ENCODE results near the gene TOP2B.

Gene TOP2B, protein sequence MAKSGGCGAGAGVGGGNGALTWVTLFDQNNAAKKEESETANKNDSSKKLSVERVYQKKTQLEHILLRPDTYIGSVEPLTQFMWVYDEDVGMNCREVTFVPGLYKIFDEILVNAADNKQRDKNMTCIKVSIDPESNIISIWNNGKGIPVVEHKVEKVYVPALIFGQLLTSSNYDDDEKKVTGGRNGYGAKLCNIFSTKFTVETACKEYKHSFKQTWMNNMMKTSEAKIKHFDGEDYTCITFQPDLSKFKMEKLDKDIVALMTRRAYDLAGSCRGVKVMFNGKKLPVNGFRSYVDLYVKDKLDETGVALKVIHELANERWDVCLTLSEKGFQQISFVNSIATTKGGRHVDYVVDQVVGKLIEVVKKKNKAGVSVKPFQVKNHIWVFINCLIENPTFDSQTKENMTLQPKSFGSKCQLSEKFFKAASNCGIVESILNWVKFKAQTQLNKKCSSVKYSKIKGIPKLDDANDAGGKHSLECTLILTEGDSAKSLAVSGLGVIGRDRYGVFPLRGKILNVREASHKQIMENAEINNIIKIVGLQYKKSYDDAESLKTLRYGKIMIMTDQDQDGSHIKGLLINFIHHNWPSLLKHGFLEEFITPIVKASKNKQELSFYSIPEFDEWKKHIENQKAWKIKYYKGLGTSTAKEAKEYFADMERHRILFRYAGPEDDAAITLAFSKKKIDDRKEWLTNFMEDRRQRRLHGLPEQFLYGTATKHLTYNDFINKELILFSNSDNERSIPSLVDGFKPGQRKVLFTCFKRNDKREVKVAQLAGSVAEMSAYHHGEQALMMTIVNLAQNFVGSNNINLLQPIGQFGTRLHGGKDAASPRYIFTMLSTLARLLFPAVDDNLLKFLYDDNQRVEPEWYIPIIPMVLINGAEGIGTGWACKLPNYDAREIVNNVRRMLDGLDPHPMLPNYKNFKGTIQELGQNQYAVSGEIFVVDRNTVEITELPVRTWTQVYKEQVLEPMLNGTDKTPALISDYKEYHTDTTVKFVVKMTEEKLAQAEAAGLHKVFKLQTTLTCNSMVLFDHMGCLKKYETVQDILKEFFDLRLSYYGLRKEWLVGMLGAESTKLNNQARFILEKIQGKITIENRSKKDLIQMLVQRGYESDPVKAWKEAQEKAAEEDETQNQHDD (N-terminal part only)

GRCh38 chr3:25664812-25665314 lies at the start of gene TOP2B:
Gene TOP2B (minus strand): TSS chr3:25664907. CDS start chr3:25664297, 610 bp downstream.
- DNase-seq (ENCODE audit: low spot score), result peak; percentile 98

DNA sequence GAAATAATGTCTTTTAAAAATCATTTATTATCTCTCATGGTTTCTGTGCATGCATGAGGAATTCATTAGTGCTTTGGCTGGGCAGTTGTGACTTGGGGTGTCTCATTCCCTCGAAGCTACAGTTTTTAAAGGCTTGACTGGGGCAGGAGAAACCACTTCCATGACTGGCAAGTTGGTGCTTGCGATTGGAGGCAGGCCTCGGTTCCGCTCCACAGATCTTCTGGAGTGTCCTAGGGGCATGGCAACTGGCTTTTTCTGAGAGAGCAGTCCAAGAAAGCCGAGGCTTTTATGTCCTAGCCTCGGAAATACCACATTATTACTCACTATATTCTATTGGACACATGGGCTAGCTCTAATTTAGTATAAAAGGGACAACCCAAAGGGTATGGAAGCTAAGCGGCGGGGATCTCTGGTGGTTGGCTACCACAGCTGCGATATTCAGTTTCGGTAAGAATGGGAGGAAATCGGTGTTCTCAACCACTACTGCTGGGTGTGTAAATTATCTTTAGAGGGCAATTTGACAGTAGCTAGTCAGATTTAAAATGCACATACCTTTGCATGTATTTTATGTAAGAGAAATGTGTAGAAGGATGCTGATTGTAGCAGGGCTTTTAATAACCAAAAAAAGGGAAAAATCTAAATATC lies 48.8 kb upstream of the TOP2B start:
- DNase-seq (ENCODE audit: low spot score), result no peak

GRCh38 chr3:25711090-25711489 lies 46.4 kb upstream of the TOP2B start:
- no peak for DNase-seq (ENCODE audit: low spot score)

DNA sequence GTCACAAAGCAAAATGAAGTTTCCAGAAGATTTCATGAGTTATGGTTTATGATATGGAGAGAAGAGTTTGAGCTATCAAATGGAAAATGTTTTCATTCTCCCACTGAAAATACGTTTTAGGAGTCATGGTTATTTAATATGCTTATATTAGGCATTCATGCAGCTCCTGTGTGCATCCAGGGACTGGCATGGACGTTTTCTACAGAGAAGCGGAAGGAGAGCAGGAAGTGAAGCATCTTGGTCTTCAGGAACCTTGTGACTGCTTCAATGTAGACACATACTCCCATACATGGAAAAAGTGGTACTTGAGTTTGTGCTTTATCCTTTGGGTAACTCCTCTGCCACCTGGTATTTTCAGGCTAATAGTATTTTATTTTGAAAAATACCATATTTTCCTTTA lies 43.3 kb upstream of the TOP2B start:
- no peak for DNase-seq (ENCODE audit: low spot score)

DNA sequence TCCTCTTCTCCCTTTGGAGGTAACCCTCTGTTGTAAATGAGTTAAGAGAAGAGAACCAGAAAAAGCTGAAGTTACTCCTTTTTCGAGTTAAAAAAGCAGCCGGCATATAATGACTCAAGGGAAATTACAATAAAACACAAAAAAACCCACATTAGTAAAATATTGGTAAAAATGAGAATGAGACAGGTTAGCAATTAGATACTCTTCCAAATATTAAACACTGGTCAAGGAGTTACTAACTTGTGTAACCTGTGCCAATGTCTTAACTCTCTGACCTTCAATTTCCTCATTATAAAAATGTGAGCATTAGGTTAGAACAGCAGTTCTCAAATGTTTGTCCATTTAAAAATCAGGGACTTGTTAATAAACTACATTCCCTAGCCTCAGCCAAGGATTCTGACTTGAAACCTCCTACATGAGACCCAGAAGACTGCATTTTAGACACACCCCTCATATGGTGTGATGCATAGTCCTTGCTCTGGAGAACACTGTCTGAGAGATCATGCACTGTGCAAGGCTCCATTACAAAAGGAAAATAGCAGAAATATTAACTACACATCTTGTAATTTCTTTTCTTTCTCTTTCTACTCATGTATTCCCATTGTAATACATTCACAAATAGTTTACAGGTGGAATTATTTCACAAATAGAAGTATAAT lies 42.7 kb upstream of the TOP2B start:
- DNase-seq (ENCODE audit: low spot score), result no peak

GRCh38 chr3:25706213-25706612 lies 41.5 kb upstream of the TOP2B start:
- no peak for DNase-seq (ENCODE audit: low spot score)

GRCh38 chr3:25697553-25697952 lies 32.8 kb upstream of the TOP2B start:
- DNase-seq (ENCODE audit: low spot score), result no peak

GRCh38 chr3:25695731-25696420 lies 31.2 kb upstream of the TOP2B start:
- no peak for DNase-seq (ENCODE audit: low spot score)

- no peak for DNase-seq (ENCODE audit: low spot score)
Observed at GRCh38 chr3:25693238-25693637, 28.5 kb upstream of the TOP2B start.

DNA sequence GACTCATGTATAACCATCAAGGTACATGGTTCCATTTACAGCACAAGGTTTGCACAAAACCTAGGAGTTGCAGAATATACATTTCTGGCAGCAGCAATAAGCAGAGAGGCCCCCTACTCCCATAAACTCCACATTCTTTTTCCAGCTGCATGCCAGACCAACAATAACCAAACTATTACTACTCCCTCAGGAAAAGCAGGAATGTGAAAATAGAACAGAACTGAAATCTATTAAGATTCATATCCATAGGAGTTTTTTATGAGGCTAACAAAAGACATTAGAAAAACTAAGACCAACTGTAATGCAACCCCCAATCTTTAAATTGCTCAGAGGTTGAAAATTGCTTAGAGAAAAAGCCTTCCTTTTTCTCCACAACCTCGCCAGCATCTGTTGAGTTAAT lies 27.6 kb upstream of the TOP2B start:
- no peak for DNase-seq (ENCODE audit: low spot score)

GRCh38 chr3:25690768-25691533 lies 26.2 kb upstream of the TOP2B start:
- DNase-seq (ENCODE audit: low spot score), result no peak

DNA sequence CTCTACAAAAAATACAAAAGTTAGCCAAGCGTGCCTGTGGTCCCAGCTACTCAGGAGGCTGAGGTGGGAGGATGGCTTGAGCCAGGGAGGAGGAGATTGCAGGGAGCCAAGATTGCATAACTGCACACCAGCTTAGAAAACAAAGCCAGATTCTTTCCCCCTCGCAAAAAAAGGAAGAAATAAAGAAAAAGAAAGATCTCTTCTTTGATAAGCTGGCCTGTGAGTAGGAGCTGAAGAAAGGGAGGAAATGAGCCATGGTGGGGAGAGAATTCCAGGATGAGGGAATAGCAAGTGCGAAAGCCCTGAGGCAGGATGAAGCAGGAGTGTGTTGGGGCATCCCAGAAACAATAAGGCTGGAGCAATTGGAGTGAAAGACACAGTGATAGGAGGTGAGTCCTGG lies 24.5 kb upstream of the TOP2B start:
- no peak for DNase-seq (ENCODE audit: low spot score)

GRCh38 chr3:25687742-25688141 lies 23.0 kb upstream of the TOP2B start:
- no peak for DNase-seq (ENCODE audit: low spot score)

GRCh38 chr3:25686766-25687165 lies 22.1 kb upstream of the TOP2B start:
- no peak for DNase-seq (ENCODE audit: low spot score)

DNA sequence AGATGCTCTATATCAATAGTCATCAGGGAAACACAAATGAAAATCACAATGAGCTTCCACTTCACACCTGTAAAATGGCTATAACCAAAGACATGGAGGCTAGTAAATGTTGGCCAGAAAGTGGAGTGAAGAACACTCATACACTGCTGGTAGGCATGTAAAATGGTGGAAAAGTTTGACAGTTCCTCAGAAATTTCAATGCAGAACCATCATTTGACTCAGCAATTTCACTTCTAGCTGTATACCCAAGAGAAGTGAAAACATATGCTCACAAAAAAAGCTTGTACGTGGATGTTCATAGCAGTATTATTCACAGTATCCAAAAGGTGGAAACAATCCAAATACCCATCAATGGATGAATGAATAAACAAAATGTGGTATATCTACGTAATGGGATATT lies 19.2 kb upstream of the TOP2B start:
- no peak for DNase-seq (ENCODE audit: low spot score)

- DNase-seq (ENCODE audit: low spot score), result no peak
Observed at GRCh38 chr3:25683410-25683809, 18.7 kb upstream of the TOP2B start.

- no peak for DNase-seq (ENCODE audit: low spot score)
Observed at GRCh38 chr3:25679642-25680302, 15.1 kb upstream of the TOP2B start.

DNA sequence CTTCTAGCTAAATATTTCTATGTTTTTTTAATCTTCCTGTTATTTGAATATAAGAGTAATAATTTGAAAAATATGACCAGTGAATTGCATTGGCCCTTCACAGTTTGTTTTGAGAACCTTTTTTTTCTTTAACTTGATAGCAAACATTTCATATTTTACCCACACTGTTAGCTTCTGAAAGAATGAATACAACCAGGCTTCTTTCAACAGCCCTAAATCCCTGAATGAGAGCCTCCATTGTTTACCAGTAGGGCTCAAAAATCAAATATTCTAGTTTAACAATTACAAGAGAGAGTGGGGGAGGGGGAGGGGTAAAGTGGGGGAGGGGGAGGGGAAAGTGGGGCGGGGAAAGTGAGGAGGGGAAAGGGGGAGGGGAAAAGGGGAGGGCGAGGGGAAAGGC lies 14.5 kb upstream of the TOP2B start:
- no peak for DNase-seq (ENCODE audit: low spot score)

GRCh38 chr3:25678581-25678980 lies 13.9 kb upstream of the TOP2B start:
- no peak for DNase-seq (ENCODE audit: low spot score)
